GM23248 (cell line): Measurements from ENCODE around the gene R3HDM2. TPM values are rescaled to one million over a fixed set of nuclear protein-coding genes. Genes with fewer than 3 reads are reported as not detected.
A peak's percentile ranks its signal among the peaks of the same experiment; 100 is the strongest.

Source experiments
- DNase-seq: peaks from one replicate; pipeline ENCODE4 v3.0.0-alpha.2; 2015
- H2AFZ ChIP-seq: fragments of 200-600 bp; sonication (generic); 2 replicates; pipeline ENCODE4 v1.6.1; 2016; ENCODE audit warnings: antibody characterized with exemption
- H3F3A ChIP-seq: fragments of 200-600 bp; sonication (generic); 2 replicates; pipeline ENCODE4 v1.6.1; 2016; ENCODE audit warnings: mild to moderate bottlenecking, antibody characterized with exemption, mixed run types; ENCODE audit not compliant: insufficient read depth
- H3K27ac ChIP-seq: fragments of 200-600 bp; sonication (generic); 2 replicates; pipeline ENCODE4 v1.5.1; 2016; ENCODE audit warnings: mild to moderate bottlenecking
- H3K27me3 ChIP-seq: fragments of 200-600 bp; sonication (generic); replicated peaks from 2 replicates; pipeline ENCODE4 v1.6.1; 2016; ENCODE audit warnings: mild to moderate bottlenecking; ENCODE audit not compliant: insufficient read depth
- H3K36me3 ChIP-seq: fragments of 200-600 bp; sonication (generic); 2 replicates; pipeline ENCODE4 v1.6.1; 2016; ENCODE audit warnings: low read depth, mild to moderate bottlenecking
- H3K4me1 ChIP-seq: fragments of 200-600 bp; sonication (generic); 2 replicates; pipeline ENCODE4 v1.6.1; 2016; ENCODE audit warnings: mild to moderate bottlenecking; ENCODE audit not compliant: insufficient read depth
- H3K4me2 ChIP-seq: fragments of 200-600 bp; sonication (generic); one replicate; pipeline ENCODE4 v1.6.1; 2016; ENCODE audit warnings: mild to moderate bottlenecking; ENCODE audit not compliant: unreplicated experiment
- H3K4me3 ChIP-seq: fragments of 200-600 bp; sonication (generic); 2 replicates; pipeline ENCODE4 v1.5.1; 2016; ENCODE audit warnings: mild to moderate bottlenecking
- H3K79me2 ChIP-seq: fragments of 200-600 bp; sonication (generic); 2 replicates; pipeline ENCODE4 v1.6.1; 2016; ENCODE audit warnings: mild to moderate bottlenecking; ENCODE audit not compliant: insufficient read depth
- H3K9ac ChIP-seq: fragments of 200-600 bp; sonication (generic); 2 replicates; pipeline ENCODE4 v1.6.1; 2016; ENCODE audit warnings: mild to moderate bottlenecking
- H3K9me2 ChIP-seq: fragments of 200-600 bp; sonication (generic); 2 replicates; pipeline ENCODE4 v1.6.1; 2016; ENCODE audit warnings: mixed run types, mild to moderate bottlenecking, moderate library complexity; ENCODE audit not compliant: insufficient read depth
- H3K9me3 ChIP-seq: fragments of 200-600 bp; sonication (generic); one replicate; pipeline ENCODE4 v1.6.1; 2017; ENCODE audit warnings: low read depth
- H4K20me1 ChIP-seq: fragments of 200-600 bp; sonication (generic); 2 replicates; pipeline ENCODE4 v1.6.0; 2016; ENCODE audit not compliant: insufficient read depth
- EZH2 ChIP-seq: fragments of 200-600 bp; sonication (generic); IDR thresholded peaks from 2 replicates; pipeline ENCODE4 v1.6.1; 2018; ENCODE audit warnings: antibody characterized with exemption, mild to moderate bottlenecking; ENCODE audit not compliant: insufficient read depth, poor library complexity, severe bottlenecking
- EZH2phosphoT487 ChIP-seq: fragments of 200-600 bp; sonication (generic); IDR thresholded peaks from 2 replicates; pipeline ENCODE4 v1.6.1; 2018; ENCODE audit warnings: antibody characterized with exemption, moderate library complexity, mild to moderate bottlenecking, low read depth; ENCODE audit not compliant: insufficient read depth
- WGBS, 2 experiments: methylation state at CpG; one replicate each; pipeline ENCODE4 v1.1.6; 2015 to 2017; ENCODE audit warnings: low lambda C conversion rate in 2 of 2, low coverage in 1 of 2; ENCODE audit errors: missing lambda C conversion rate in 2 of 2; 5-methylcytosine and 5-hydroxymethylcytosine counted together
- in situ Hi-C: fragments of 300-500 bp; cut with MboI; formaldehyde crosslinking; loops from 2 replicates; pipeline ENCODE4 v1.15.0; 2020
- polyA plus RNA-seq: library from polyadenylated mRNA; unstranded; fragments of >200 nt; fragmentation: Nextera tagmentation; extraction: Ambion mirVana; gene quantifications from 2 replicates; pipeline ENCODE4 v1.2.1, GENCODE V29; 2016
- total RNA-seq: library from RNA; depleted of rRNA; stranded (reverse); fragments of >200 nt; shearing (Covaris generic); gene quantifications from 2 replicates; pipeline ENCODE4 v1.2.3, GENCODE V29; 2014

Gene R3HDM2
- total and polyA plus RNA-seq, 2 experiments from 2014 or later = 16.9 to 17.0 TPM

DNA sequence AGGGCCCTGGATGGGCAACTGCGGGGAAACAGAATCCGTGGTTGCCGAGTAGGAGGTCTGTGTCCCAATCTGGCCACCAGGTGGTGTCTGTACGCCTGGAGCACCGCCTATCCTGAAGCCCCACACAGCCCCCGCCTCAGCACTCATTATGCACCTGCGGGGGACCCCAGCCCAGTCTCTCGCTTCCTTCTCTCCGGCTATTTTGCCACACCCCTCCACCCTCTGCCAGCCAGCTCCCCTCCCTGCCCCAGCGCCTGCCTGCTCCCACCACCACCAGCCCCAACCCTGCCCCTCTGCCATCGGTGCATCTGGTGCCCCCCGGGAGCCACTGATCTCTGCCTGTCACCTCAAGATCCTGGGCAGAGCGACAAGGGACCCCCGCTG lies 216.5 kb downstream of the R3HDM2 start:
- Histone ChIP-seq H3K4me3 (no peak overlapping the region), H3K9ac (no peak overlapping the region), H3K4me2 (no peak overlapping the region), H3F3A (peaks cover 62% of the 10 kb centered on the region), H3K27me3 (no peaks in the 10 kb centered on the region), H3K79me2 (no peaks in the 10 kb centered on the region), H2AFZ (no peak overlapping the region), H3K36me3 (peaks cover 11% of the 10 kb centered on the region; the same call in 1 of the 2 replicates), H3K9me3 (no peaks in the 10 kb centered on the region), H4K20me1 (no peaks in the 10 kb centered on the region), H3K9me2 (no peaks in the 10 kb centered on the region), H3K27ac (no peak overlapping the region), H3K4me1 (peaks cover 5% of the 10 kb centered on the region; the same call in 1 of the 2 replicates)
- in situ Hi-C loops = no loop called here
- WGBS, 2 experiments = 11 to 16% methylated on average over 12 to 14 of the region's 14 CpGs
- peak; percentile 75 for DNase-seq
- TF ChIP-seq EZH2phosphoT487 (no peak), EZH2 (no peak)

DNA sequence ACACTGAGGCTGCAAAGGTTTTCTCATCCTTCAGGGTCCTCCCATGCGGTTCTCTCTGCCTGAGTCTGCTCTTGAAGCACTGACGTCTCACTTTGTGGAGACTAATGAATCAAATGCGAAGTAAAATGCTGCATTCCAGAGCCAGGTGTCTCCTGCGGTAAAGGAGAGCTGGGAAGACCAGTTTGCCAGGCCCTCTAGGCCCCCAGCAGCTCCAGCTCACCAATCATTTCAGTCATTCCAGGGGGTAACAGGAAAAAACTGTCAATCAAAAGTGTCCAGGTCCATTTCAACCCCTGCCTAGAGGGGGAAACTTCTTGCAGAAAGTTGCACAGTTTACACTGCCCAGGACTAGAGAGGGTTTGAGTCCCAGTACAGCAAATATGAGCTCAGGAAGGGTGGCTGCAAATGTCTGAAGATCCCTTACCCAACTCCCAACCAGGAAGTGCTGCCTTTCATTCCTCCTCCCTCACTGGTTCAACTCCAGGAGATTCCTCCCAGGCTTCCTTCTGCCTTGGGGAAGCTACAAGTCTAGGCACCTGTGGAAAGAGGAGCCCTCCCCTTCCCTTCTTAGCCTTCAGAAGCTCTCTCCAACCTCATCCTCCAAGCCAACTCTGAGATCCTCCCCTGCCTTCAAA lies 217.0 kb downstream of the R3HDM2 start:
- 76 to 80% methylated on average over 4 of the region's 4 CpGs for WGBS, 2 experiments
- TF ChIP-seq EZH2 (no peak), EZH2phosphoT487 (no peak)
- Histone ChIP-seq H3K79me2 (no peaks in the 10 kb centered on the region), H3K27ac (peak overlapping the region; percentile 6; the same call in 1 of the 2 replicates), H3K4me1 (peaks cover 5% of the 10 kb centered on the region; the same call in 1 of the 2 replicates), H4K20me1 (no peaks in the 10 kb centered on the region), H3K36me3 (peaks cover 16% of the 10 kb centered on the region; the same call in 1 of the 2 replicates), H3F3A (peaks cover 66% of the 10 kb centered on the region), H3K4me2 (no peak overlapping the region), H2AFZ (no peak overlapping the region), H3K9me2 (no peaks in the 10 kb centered on the region), H3K27me3 (no peaks in the 10 kb centered on the region), H3K4me3 (no peak overlapping the region), H3K9ac (no peak overlapping the region), H3K9me3 (no peaks in the 10 kb centered on the region)
- in situ Hi-C loops = no loop called here
- peak; percentile 32 for DNase-seq

DNA sequence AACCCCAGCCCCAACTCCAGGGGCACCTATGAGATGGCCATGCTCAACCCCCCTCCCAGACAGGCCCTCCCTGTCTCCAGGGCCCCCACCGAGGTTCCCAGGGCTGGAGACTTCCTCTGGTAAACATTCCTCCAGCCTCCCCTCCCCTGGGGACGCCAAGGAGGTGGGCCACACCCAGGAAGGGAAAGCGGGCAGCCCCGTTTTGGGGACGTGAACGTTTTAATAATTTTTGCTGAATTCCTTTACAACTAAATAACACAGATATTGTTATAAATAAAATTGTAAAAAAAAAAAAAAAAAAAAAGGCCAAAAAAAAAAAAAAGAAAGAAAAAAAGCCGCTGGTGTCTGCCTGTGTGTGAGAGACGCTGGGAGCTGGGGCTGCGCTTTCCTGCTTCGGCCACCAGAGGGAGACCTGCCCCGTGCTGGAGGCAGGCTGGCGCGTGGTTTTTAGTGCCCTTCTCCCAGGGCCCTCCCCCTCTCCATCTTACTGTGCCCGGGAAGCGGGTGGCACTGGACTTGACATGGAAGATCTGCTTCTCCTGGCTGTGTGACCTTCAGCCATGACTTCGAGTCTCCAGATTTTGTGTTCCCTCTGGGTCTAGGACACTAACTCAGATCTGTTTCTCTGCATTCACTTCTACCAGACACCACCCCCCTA lies 217.7 kb downstream of the R3HDM2 start:
- H3K4me3 ChIP-seq = no peak overlapping the region
- no peaks in the 10 kb centered on the region for H3K4me1 ChIP-seq
- H3F3A ChIP-seq = peaks cover 65% of the 10 kb centered on the region
- H3K9me3 ChIP-seq = no peaks in the 10 kb centered on the region
- H4K20me1 ChIP-seq = no peaks in the 10 kb centered on the region
- in situ Hi-C loops = no loop called here
- H3K4me2 ChIP-seq = no peak overlapping the region
- no peaks in the 10 kb centered on the region for H3K9me2 ChIP-seq
- no peaks in the 10 kb centered on the region for H3K27me3 ChIP-seq
- H3K27ac ChIP-seq = peak overlapping the region; percentile 6; the same call in 1 of the 2 replicates
- H3K79me2 ChIP-seq = no peaks in the 10 kb centered on the region
- TF ChIP-seq EZH2 = no peak
- no peak for TF ChIP-seq EZH2phosphoT487
- no peak overlapping the region for H3K9ac ChIP-seq
- WGBS, 2 experiments = 15% methylated on average over 15 to 16 of the region's 16 CpGs
- peaks cover 16% of the 10 kb centered on the region; the same call in 1 of the 2 replicates for H3K36me3 ChIP-seq
- no peak overlapping the region for H2AFZ ChIP-seq
- DNase-seq = peak; percentile 90

- Histone ChIP-seq H3K27me3 (no peaks in the 10 kb centered on the region), H3K27ac (no peak overlapping the region), H3K9me3 (no peaks in the 10 kb centered on the region), H4K20me1 (no peaks in the 10 kb centered on the region), H3K4me3 (no peak overlapping the region), H3K9me2 (no peaks in the 10 kb centered on the region), H3K4me2 (no peak overlapping the region), H2AFZ (no peak overlapping the region), H3K9ac (no peak overlapping the region), H3K36me3 (peaks cover 20% of the 10 kb centered on the region; the same call in 1 of the 2 replicates), H3F3A (peaks cover 70% of the 10 kb centered on the region), H3K79me2 (no peaks in the 10 kb centered on the region), H3K4me1 (no peaks in the 10 kb centered on the region)
- in situ Hi-C loops = no loop called here
- WGBS, 2 experiments = 83 to 85% methylated on average over 7 of the region's 7 CpGs
- DNase-seq = no peak
- TF ChIP-seq EZH2 (no peak), EZH2phosphoT487 (no peak)
Observed at GRCh38 chr12:57212701-57213057, 218.2 kb downstream of the R3HDM2 start.
